Right lung (tissue), 5 donors: Measurements from ENCODE around the gene ZCCHC4. TPM values are rescaled to one million over a fixed set of nuclear protein-coding genes. Genes with fewer than 3 reads are reported as not detected.
"Not testable (repeated sequence)": the region's sequence is repeated elsewhere in the genome, so short reads cannot be mapped to it uniquely, and the experiment has no call there.

Experiments
- DNase-seq, 2 donors: peaks; one replicate each; pipeline ENCODE4 v3.0.0-alpha.2; 2013
- polyA plus RNA-seq, 5 donors: library from polyadenylated mRNA; unstranded; fragments of 120-200 nt; gene quantifications; one replicate each; pipeline versions ENCODE4 v1.2.1 to v1.2.3, GENCODE V29; 2013; ENCODE audit warnings: inconsistent platforms in 1 of 5, low replicate concordance in 1 of 5; ENCODE audit not compliant: insufficient read length in 5 of 5, insufficient read depth in 1 of 5

Gene ZCCHC4
- polyA plus RNA-seq, 5 donors, result 12.3 to 17.1 (median 16.1) TPM

DNA sequence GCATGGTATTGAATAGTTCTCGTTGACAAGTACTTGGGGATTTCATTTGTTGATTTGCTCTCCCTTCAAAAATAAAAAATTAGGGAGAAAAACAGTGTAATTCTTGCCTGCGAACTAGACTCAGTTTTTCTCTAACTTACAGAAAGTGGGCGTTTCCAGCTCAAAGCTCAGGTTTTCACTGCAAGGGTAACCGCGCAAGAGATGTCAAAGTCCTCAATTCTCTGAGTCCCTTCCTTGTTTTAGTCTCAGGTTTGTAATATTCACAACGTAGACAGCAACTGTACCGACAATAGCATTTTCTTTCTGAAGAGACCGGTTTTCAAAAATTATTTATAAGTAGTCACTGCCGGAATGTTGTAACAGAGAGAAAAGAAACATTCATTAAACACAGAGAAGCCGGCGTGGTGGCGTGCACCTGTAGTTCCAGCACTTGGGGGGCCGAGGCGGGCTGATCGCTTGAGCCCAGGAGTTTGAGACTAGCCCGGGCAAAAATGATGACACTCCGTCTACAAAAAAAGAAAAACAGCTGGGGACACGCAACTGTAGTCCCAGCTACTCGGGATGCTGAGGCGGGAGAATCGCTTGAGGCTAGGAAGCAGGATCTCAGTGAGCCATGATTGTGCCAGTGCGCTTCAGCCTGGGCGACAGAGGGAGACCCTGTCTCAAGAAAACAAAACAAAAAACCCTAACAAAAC lies 774 bp downstream of the ZCCHC4 start:
- no peak for DNase-seq

DNA sequence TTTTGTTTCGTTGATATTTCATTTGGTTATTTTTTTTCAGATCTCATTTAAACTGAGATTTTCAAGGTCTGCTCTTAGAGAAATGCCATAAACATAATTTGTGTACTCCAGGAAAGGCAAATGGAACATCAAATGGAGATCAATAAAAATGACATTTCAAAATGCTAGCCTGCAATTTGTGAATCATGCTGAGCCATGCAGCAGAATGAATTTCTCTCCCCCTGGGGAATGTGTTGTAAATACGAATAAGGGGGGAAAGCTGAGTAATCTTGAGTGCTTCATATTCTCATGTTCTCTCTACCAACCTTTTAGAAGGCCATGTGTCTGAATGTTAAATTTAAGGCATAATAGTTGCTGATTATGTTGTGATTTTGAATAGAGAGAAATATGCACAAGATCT lies 7.8 kb downstream of the ZCCHC4 start:
- DNase-seq, result no peak

DNA sequence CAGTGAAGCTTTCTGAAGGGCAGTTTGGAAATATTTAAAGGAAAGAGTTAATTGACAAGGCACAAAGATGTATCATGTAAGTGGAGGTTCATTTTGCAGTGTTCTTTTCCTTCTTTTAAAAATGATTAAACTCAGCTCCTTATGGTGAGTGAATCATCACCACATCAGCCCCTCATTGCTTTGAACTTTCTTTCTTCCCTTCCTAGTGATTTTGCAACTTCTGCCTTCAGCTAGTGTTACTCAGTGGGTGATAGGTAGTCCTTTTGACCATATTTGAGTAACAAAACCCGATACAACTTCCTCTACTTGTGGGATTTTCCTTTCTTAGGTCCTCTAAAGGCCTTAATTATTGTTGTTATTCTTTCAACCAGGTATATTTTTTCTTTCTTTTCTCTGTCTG lies 8.2 kb downstream of the ZCCHC4 start:
- DNase-seq, result no peak

DNA sequence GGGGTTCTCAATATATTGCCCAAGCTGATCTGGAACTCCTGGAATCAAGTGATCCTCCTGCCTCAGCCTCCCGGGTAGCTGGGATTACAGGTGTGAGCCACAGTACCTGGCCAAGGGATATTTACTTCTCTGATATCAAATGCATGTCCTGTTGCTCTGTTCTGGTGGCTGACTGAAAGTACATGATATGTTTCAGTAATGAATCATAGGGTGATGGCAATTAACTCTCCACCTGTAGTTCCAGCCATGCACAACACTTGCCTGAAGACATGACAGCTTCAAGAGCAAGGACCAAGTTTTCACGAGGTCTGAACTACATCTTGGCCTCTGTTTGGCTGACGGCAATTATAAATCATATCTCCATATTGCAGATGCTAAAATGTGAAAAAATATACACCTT lies 9.1 kb downstream of the ZCCHC4 start:
- no peak for DNase-seq

DNA sequence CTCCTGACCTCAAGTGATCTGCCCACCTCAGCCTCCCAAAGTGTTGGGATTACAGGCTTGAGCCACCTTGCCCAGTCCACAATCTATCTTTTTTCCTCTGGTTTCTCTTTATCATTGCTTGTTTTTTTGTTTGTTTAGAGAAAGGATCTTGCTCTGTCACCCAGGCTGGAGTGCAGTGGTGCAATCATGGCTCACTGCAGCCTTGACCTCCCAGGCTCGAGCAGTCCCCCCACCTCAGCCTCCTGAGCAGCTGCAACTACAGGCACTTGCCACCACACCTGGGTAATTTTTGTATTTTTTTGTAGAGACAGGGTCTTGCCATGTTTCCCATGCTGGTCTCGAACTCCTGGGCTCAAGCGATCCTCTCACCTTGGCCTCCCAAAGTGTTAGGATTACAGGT lies 15.9 kb downstream of the ZCCHC4 start:
- not testable (repeated sequence) for DNase-seq

DNA sequence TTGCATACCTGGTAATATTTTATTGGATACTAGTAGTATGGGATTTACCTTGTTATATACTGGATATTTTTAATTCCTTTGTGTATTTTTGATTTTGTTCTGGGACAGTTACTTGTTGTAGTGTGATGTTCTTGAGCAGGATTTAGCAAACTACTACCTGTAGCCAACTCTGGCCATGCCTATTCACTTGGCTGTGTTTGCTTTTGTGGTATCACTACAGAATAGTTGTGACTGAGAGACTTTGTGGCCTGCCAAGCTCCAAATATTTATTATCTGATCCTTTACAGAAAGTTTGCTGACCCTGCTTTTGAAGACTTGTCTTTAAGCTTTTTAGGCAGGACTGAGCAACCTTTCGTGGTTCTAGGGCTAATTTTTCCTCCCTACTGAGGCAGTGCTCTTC lies 17.8 kb downstream of the ZCCHC4 start:
- no peak for DNase-seq

DNA sequence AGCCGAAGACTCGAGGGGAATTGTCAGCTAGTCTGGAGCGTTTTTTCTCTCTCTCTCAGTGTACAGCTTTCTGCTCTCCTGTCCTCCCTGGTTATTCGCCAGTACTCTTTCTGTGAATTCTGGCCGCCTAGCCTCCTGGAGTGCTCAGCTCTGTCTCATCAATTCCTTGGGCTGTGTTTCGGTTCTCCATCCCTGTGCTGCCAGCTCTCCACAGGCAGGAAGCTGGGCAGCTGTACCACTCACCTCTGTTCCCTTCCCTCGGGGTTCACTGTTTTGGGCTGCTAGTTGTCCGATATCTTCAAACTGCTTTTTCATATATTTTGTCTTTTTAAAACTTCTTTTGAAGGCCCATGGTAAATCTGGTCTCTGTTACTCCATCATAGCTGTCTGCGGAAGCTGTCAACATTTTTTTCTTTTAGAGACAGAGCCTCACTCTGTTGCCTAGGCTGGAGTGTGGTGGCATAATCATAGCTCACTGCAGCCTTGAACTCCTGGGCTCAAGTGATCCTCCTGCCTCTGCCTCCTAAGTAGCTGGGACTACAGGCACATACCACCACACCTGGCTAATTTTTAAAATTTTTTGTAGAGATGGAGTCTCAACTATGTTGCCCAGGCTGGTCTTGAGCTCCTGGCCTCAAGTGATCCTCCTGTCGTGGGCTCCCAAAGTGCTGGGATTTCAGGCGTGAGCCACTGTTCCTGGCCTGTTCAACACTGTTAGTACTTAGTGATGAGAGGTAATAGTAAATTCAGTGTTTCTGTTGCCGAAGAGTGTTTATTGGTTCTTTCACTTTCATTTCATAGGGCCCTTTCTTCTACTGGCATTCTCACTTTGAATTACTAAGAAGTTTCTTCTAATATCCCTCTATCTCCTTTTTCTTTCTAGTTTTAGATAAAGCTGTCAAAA lies 18.6 kb downstream of the ZCCHC4 start:
- no peak for DNase-seq

DNA sequence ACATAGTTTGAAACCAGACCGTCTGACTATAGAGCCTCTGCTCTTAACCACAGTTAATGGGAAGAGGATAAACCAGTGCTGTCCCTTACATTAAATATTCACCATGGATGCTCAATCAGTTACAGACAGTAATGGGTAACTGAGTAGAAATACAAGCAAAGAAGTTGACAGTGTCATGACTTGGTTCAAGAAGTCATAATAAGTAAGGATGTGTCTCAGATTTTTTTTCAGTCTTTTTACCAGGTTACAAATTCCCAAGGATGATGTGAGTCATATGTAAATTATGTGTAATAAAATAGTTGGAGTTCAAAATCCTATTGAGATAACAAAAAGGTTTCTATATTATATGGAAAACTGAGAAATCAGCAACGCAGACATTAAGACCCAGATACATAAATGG lies 31.1 kb downstream of the ZCCHC4 start:
- no peak for DNase-seq

DNA sequence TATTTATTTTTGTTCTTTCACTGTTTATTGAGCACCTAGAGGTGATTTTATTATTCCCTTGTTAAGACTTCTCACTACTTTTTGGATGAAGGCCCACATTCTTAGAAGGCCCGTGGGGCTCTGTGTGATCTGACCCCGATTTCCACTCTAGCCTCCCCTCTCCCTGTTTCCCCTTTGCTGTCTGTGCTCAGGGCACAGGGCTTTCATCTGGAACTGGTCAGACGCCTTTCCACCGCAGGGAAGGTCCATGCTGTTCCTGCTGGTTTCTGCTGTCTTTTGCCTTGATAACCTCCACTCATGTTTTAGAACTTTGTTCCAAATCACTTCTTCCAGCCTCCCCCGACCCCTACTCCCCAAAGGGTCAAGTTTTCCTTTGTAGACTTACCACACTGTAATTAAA lies 33.2 kb downstream of the ZCCHC4 start:
- no peak for DNase-seq

DNA sequence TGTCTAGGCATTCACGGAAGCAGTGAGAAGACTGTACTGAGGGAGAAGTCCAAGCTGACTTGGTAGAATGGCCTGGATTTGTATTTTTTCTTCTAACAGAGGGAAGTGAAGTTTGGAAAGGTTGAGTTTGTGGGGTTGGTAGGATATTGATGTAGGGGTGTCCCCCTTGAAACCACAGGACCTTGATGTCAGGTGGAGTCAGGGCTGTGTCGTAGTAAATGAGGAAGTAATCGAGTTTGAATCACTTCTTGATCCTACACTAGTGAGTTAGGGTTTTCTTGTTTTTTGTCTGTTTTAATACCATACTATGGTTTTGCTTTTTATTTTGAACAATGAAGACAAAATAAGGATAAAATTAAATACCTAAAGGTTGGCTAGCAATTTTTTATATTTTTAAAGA lies 34.3 kb downstream of the ZCCHC4 start:
- DNase-seq, result no peak

DNA sequence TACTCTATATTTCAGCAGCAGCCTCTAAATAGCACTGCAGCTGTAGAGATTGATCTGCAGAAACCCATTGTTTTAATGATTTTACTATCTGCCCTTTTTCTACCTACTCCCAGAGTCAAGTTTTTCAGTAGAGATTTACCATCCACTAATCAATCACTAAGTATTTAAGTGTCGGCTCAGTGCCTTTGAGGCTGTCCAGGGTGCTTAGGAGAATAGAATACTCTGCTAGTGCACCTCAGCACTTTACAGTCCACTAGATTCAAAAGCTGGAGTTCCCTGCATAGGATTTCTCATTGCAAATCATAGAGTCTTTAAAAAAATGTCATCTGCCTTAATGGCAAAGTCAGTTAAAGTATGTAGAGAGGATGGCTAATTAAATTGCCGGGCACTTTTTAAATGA lies 34.9 kb downstream of the ZCCHC4 start:
- no peak for DNase-seq

DNA sequence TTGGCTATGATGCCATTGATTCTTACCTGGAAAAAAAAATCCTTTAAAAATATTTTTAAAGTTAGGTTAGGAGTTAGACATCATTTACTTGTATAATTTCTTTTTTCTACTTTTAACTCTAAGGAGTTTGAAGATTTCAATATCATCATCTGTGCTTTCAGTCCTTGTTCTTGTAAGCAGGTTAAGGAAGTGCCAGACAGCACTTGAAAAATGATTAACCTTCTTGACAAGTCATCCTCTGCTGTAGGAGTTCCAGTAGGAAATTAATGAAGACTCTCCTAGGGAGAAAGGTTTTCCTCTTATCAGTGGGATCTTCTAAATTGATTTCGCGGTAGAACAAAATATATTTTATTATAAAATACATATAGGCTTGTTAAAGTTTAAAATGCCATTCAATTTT lies 35.4 kb downstream of the ZCCHC4 start:
- no peak for DNase-seq

DNA sequence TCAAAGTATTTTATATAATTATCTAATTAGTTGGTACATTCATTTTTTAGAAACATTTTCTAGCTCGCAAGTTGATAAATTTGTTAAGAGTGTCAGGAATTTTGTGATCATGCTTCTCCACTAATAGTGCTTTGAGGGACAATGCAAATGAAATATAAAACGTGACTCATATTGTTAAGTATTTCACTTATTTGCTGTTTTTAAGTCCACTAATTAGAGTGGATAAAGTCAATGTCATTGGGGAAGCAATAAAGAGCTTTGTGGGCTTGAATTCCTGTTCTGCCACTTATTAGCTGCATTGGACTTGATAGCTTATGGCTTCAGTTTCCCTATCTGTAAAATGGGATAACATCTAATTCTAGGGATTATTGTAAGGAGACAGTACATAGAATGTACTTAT lies 38.0 kb downstream of the ZCCHC4 start:
- no peak for DNase-seq

DNA sequence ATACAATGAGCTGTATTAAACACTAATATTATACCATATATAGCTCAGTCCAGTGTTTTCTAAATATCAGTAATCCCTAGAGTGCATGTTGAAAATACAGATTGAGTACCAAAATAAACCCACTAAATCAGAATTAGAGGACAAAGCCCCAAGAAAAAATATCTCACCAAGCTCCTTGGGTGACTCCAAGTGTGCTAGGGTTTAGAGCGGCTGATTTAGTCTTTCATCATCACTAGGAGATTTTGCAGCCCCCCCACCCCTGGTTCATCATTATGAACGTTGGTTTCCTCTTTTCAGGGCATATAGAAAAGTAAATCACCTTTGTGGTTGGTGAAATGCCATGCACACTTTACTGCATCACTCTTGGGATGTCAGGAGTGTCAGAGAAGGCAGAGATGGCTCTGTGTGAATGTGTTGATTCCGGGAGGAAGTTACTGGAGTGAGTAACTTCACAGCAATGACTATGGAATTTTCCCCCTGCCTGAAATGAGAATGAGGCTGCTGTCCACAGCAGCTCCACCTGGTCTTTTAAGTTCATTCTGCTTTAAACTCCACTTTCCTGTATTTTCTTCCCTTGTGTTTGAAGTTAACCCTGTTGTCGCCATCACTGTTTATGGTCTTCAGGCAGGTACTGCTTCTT lies 39.3 kb downstream of the ZCCHC4 start:
- DNase-seq, result no peak

DNA sequence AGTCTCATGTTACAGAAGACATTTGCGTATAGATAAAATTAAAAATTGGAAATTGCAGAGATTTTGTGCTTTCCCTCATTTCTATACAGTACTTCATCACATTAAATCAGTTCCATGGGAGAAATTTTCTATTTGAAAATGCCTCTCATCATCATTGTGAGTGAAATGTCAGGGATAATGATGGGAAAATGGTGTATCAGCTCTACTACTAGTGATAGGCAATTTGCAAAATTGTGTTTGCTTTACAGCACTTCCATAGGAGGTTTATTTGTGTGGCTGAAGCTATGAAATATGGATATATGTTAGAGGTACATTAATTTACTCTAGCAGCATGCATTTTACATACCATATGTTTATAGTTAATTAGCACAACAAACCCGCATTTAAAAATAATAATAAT lies 43.5 kb downstream of the ZCCHC4 start:
- DNase-seq, result no peak

DNA sequence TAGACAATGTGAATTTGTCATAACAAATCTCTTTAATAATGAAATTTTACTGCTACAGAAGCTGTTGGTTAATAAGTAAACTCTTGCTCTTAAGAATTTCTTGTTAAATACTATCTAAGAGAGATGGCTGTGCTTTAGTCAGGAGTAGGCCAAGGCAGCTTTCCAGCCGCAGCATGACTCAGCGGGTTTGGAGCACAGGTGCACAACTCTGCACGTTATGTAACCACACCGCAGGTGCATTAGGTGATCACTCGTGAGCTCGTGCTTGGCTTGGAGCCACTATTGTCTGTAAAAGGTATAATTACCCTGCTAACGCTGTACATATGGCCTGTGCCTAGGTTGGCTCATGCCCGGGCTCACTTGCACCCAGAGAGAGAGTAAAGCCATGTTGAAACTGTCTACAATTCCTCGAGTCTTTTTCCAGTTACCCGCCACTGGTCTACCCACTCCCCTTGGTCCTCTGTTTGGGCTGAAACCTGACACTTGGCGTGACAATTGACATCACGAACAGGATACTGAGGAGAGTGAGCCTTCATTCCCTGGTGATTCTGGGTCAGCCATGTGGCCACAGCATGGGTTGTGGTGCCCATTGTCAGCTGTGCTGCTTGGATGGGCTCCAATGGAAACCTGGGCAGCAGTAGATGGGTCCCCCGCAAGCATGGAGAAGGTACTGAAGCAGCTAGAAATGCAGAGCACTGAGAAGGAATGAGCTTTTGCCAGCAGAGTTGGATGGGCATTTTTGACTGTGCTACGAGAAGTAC lies 46.1 kb downstream of the ZCCHC4 start:
- no peak for DNase-seq

DNA sequence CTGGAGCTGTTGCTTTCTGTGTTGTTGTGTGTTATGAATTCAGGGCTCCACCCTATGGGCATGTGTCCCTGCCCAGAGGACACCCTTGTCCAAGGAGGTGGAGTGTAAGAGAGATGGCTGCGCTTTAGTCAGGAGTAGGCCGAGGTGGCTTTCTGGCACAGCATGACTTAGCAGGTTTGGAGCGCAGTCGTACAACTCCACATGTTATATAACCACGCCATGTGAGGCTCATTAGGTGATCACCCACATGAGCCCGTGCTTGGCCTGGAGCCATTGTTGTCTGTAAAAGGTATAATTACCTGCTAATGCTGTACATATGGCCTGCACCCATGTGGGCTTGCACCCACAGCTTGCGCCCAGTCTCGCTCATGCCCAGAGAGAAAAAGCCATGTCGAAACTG lies 48.7 kb downstream of the ZCCHC4 start:
- no peak for DNase-seq

DNA sequence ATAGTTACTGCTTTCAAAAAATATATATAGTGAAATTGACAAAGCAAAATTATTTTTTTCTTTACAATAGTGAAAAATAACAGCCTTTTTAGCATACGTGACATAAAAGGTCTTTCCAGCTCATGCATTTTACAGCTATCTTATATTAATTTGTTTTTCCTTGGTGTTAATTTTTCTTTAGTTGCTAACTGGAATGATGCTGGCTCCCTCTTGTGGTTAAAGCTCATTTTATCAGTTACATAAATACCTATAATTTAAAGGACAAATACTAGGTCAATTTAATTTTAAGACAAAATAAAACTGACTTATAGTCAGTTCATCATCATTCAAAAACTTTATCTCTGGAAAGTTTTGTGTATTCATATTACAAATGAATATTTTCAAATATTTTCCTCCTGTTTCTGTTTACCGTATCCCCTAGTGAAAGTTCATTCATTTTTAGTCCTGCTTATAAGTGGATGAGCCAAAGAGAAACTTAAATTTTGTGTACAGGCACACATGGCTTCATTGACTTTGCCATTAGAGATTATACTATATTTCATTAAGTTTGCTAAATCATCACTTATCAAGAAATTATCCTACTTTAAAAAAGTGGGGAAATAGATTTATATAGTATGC lies 54.5 kb downstream of the ZCCHC4 start:
- DNase-seq, result no peak

DNA sequence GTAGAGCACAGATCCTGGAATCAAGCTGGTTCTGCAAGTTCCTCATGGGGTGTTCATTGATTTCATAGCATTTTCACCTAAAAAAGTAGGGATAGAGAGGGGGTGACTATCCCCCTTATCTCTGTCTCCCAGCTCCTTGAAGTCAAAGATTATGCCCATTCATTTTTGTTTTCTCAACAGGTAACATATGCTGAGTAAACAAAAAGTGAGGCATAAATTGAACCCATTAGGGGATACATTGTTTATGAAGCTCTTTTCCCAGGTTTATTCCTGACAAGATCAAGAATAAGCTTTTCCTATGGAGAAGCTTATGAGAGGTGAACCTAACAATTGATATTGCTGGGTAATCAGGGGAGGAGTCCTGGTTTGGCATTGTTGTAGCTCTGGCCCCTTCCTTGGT lies 55.3 kb downstream of the ZCCHC4 start:
- no peak for DNase-seq

DNA sequence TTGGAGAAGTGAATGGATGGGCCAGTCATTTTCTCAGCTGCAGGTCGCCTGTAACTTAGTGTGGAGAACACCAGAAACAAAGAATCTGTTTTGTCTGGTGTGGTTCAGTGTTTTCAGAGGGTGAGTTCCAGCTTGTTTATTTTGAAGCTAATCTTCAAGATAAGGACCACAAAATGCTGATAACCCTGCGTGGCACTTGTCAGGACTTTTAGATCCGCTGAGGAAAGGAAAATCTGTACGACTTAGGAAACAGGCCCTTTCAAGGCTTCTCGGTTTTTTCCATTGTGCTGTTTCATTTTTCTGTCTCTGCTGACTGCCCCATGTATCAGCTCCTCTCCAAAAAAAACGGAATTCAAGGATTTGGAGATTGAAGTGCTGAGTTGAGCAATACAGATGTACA lies 55.7 kb downstream of the ZCCHC4 start:
- no peak for DNase-seq

DNA sequence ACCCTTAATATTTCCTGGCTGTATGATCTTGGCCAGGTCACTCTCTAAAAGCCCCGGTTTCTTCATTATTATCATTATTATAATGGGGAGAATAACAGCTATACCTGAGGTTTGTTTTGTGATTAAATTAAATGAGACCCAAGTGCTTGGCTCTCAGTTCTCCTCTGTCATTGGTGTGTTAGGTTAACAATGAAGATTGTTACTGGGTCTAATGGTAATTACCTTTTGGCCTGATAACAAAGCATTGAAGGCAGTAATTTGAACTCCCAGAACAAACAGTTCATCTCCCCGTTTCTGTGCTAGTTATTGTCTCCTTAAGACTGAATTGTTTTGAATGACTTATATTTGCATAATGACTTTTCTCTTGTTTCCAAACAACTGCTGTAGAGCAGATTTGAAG lies 57.7 kb downstream of the ZCCHC4 start:
- DNase-seq, result no peak

DNA sequence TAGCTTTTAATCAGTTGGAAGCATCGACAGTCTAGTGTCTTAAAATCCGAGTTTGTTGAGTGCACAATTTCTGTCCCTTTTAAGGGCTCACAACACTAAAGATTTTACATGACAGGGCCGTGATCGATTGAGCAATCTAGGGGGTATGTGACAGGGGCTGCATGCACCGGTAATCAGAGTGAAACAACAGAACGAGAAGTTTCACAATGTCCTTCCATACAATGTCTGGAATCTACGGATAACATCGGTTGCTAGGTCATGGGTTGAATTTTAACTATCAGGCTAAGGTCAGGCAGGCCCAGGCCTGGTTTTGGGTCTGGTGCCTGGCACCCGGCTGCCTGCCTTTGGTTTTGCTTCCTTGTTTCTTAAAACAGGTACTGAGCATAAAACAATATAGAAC lies 60.0 kb downstream of the ZCCHC4 start:
- not testable (repeated sequence) for DNase-seq
